Neural cell (in vitro differentiated cells): ENCODE results near the gene GLDC. TPM values are rescaled to one million over a fixed set of nuclear protein-coding genes. Genes with fewer than 3 reads are reported as not detected.

Experiments
- H2AFZ ChIP-seq: fragments of 200-600, 300-800 bp; sonication (generic), shearing (Covaris generic); 2 replicates; pipeline ENCODE4 v1.6.0; 2014; ENCODE audit warnings: low read depth, mild to moderate bottlenecking, antibody characterized with exemption, low read length, moderate library complexity
- H3F3A ChIP-seq: fragments of 200-600 bp; shearing (Covaris generic); 2 replicates; pipeline ENCODE4 v1.6.1; 2016; ENCODE audit warnings: mild to moderate bottlenecking, moderate library complexity, mixed read lengths, antibody characterized with exemption, low read length; ENCODE audit not compliant: insufficient read depth, poor library complexity, severe bottlenecking
- H3K27ac ChIP-seq: fragments of 200-600, 300-800 bp; sonication (generic), shearing (Covaris generic); 2 replicates; pipeline ENCODE4 v1.5.1; 2014; ENCODE audit warnings: mild to moderate bottlenecking, low read length, moderate library complexity
- H3K27me3 ChIP-seq: fragments of 300-800, 200-600 bp; sonication (generic), shearing (Covaris generic); 2 replicates; pipeline ENCODE4 v1.6.0; 2014; ENCODE audit warnings: mild to moderate bottlenecking, low read depth, low read length, moderate library complexity; ENCODE audit not compliant: insufficient read depth
- H3K36me3 ChIP-seq: fragments of 300-800, 200-600 bp; sonication (generic), shearing (Covaris generic); 2 replicates; pipeline ENCODE4 v1.5.1; 2014; ENCODE audit warnings: mild to moderate bottlenecking, antibody characterized with exemption, low read length, moderate library complexity; ENCODE audit not compliant: insufficient read depth
- H3K4me2 ChIP-seq: fragments of 300-800, 200-600 bp; sonication (generic), shearing (Covaris generic); 2 replicates; pipeline ENCODE4 v1.6.0; 2014; ENCODE audit warnings: mild to moderate bottlenecking, low read length
- H3K4me3 ChIP-seq: fragments of 300-800, 200-600 bp; sonication (generic), shearing (Covaris generic); 2 replicates; pipeline ENCODE4 v1.5.1; 2014; ENCODE audit warnings: mild to moderate bottlenecking, low read length, moderate library complexity
- H3K79me2 ChIP-seq: fragments of 200-600 bp; shearing (Covaris generic); replicated peaks from 2 replicates; pipeline ENCODE4 v1.6.0; 2014; ENCODE audit warnings: mild to moderate bottlenecking, low read length, moderate library complexity; ENCODE audit not compliant: insufficient read depth
- H3K9ac ChIP-seq: fragments of 300-800, 200-600 bp; sonication (generic), shearing (Covaris generic); 2 replicates; pipeline ENCODE4 v1.6.1; 2016; ENCODE audit warnings: mild to moderate bottlenecking, low read length, mixed read lengths
- H3K9me2 ChIP-seq: fragments of 200-600 bp; shearing (Covaris generic); 2 replicates; pipeline ENCODE4 v1.6.1; 2016; ENCODE audit warnings: mild to moderate bottlenecking, low read length, mixed read lengths; ENCODE audit not compliant: insufficient read depth
- H3K9me3 ChIP-seq: fragments of 200-600, 300-800 bp; sonication (generic), shearing (Covaris generic); 2 replicates; pipeline ENCODE4 v1.6.1; 2016; ENCODE audit warnings: mild to moderate bottlenecking, mixed run types, low read length, moderate library complexity, mixed read lengths
- H4K20me1 ChIP-seq: fragments of 200-600 bp; shearing (Covaris generic); 2 replicates; pipeline ENCODE4 v1.6.1; 2016; ENCODE audit warnings: mild to moderate bottlenecking, mixed run types; ENCODE audit not compliant: insufficient read depth
- CTCF ChIP-seq: fragments of 450-650 bp; IDR thresholded peaks from 2 replicates; pipeline ENCODE4 v1.5.1; 2014; ENCODE audit warnings: antibody characterized with exemption, mild to moderate bottlenecking, moderate library complexity; ENCODE audit not compliant: poor library complexity, severe bottlenecking
- EP300 ChIP-seq: fragments of 450-650 bp; conservative IDR thresholded peaks from 2 replicates; pipeline ENCODE4 v1.6.1; 2014; ENCODE audit warnings: antibody characterized with exemption, mild to moderate bottlenecking, moderate library complexity; ENCODE audit not compliant: poor library complexity, severe bottlenecking
- EZH2 ChIP-seq: fragments of 200-600, 300-800 bp; shearing (Covaris generic), sonication (generic); IDR thresholded peaks from 2 replicates; pipeline ENCODE4 v1.6.1; 2014; ENCODE audit warnings: antibody characterized with exemption, low read length, borderline replicate concordance, mild to moderate bottlenecking; ENCODE audit not compliant: insufficient read depth, poor library complexity, severe bottlenecking
- MXI1 ChIP-seq: fragments of 450-650 bp; conservative IDR thresholded peaks from 2 replicates; pipeline ENCODE4 v1.6.1; 2014; ENCODE audit warnings: antibody characterized with exemption, mild to moderate bottlenecking; ENCODE audit not compliant: poor library complexity, severe bottlenecking
- POLR2AphosphoS5 ChIP-seq: IDR thresholded peaks from 2 replicates; pipeline ENCODE4 v1.6.1; 2012
- RAD21 ChIP-seq: fragments of 450-650 bp; conservative IDR thresholded peaks from 2 replicates; pipeline ENCODE4 v1.6.1; 2014; ENCODE audit warnings: antibody characterized with exemption, mild to moderate bottlenecking, moderate library complexity
- REST ChIP-seq: IDR thresholded peaks from 2 replicates; pipeline ENCODE4 v1.6.1; 2012; ENCODE audit warnings: borderline replicate concordance
- SMC3 ChIP-seq: fragments of 450-650 bp; conservative IDR thresholded peaks from 2 replicates; pipeline ENCODE4 v1.6.1; 2014; ENCODE audit warnings: antibody characterized with exemption, mild to moderate bottlenecking, moderate library complexity; ENCODE audit not compliant: poor library complexity
- TAF1 ChIP-seq: IDR thresholded peaks from 2 replicates; pipeline ENCODE4 v1.6.1; 2012; ENCODE audit warnings: low read depth
- polyA plus RNA-seq: library from polyadenylated mRNA; depleted of rRNA; stranded (reverse); fragments of >200 nt; gene quantifications from 2 replicates; pipeline ENCODE4 v1.2.3, GENCODE V29; 2014

Gene GLDC
- polyA plus RNA-seq, 1 donor from 2014 or later, result 11.4 TPM

GRCh38 chr9:6644346-6645104 lies 1.0 kb downstream of the GLDC start:
- Histone ChIP-seq H3K9ac (peak overlapping the region; percentile 31), H3F3A (no peaks in the 10 kb centered on the region), H3K27me3 (no peaks in the 10 kb centered on the region), H2AFZ (no peak overlapping the region), H3K27ac (no peak overlapping the region), H3K9me3 (no peaks in the 10 kb centered on the region), H3K79me2 (peaks cover 17% of the 10 kb centered on the region), H3K4me3 (peak overlapping the region; percentile 68), H3K9me2 (no peaks in the 10 kb centered on the region), H4K20me1 (no peaks in the 10 kb centered on the region), H3K4me2 (peak overlapping the region; percentile 36), H3K36me3 (no peaks in the 10 kb centered on the region)
- no peak for TF ChIP-seq CTCF
- TF ChIP-seq POLR2AphosphoS5, result no peak
- no peak for TF ChIP-seq EP300
- TF ChIP-seq SMC3, result no peak
- TF ChIP-seq EZH2, result no peak
- no peak for TF ChIP-seq TAF1
- TF ChIP-seq RAD21, result no peak
- no peak for TF ChIP-seq REST
- no peak for TF ChIP-seq MXI1

- Histone ChIP-seq H3K4me3 (no peak overlapping the region), H3F3A (no peaks in the 10 kb centered on the region), H2AFZ (no peak overlapping the region), H3K79me2 (peaks cover 17% of the 10 kb centered on the region), H3K9ac (no peak overlapping the region), H4K20me1 (no peaks in the 10 kb centered on the region), H3K36me3 (no peaks in the 10 kb centered on the region), H3K9me3 (no peaks in the 10 kb centered on the region), H3K27me3 (no peaks in the 10 kb centered on the region), H3K9me2 (no peaks in the 10 kb centered on the region), H3K27ac (no peak overlapping the region), H3K4me2 (no peak overlapping the region)
- no peak for TF ChIP-seq POLR2AphosphoS5
- no peak for TF ChIP-seq EZH2
- TF ChIP-seq MXI1, result no peak
- TF ChIP-seq EP300, result no peak
- no peak for TF ChIP-seq RAD21
- TF ChIP-seq REST, result no peak
- no peak for TF ChIP-seq SMC3
- TF ChIP-seq TAF1, result no peak
- no peak for TF ChIP-seq CTCF
Measured at GRCh38 chr9:6641961-6642360, 3.6 kb downstream of the GLDC start.
